ENCODE measurements around the gene OLFML3. TPM values are rescaled to one million over a fixed set of nuclear protein-coding genes. Genes with fewer than 3 reads are reported as not detected.
"Not testable (repeated sequence)": the region's sequence is repeated elsewhere in the genome, so short reads cannot be mapped to it uniquely, and the experiment has no call there.

OLFML3 gene
- polyA plus RNA-seq, 1 donor from 2014 or later: not detected

- Mint-ChIP-seq H3K36me3 (no peaks in the 10 kb centered on the region), H3K27me3 (peaks cover 17% of the 10 kb centered on the region), H3K9me3 (peaks cover 0 to 2% (median 1%) of the 10 kb centered on the region in 3 donors), H3K4me1 (no peaks in the 10 kb centered on the region), H3K27ac (no peak overlapping the region), H3K4me3 (no peak overlapping the region)
Observed at GRCh38 chr1:114015075-114015474, 35.8 kb downstream of the OLFML3 start.

- H3K27me3 Mint-ChIP-seq: peaks cover 10% of the 10 kb centered on the region
- not testable (repeated sequence) for H3K4me1 Mint-ChIP-seq, H3K27ac Mint-ChIP-seq, H3K36me3 Mint-ChIP-seq, H3K9me3 Mint-ChIP-seq, H3K4me3 Mint-ChIP-seq
Observed at GRCh38 chr1:114019724-114020123, 40.5 kb downstream of the OLFML3 start.

- Mint-ChIP-seq H3K4me1 (no peaks in the 10 kb centered on the region), H3K36me3 (no peaks in the 10 kb centered on the region), H3K27ac (no peak overlapping the region), H3K27me3 (peaks cover 3% of the 10 kb centered on the region), H3K4me3 (no peak overlapping the region), H3K9me3 (peaks cover 0 to 2% (median 1%) of the 10 kb centered on the region in 3 donors)
Observed at GRCh38 chr1:114021665-114022099, 42.4 kb downstream of the OLFML3 start.

- H3K27ac Mint-ChIP-seq: no peak overlapping the region
- H3K9me3 Mint-ChIP-seq: peaks cover 0 to 2% (median 1%) of the 10 kb centered on the region in 3 donors
- no peaks in the 10 kb centered on the region for H3K36me3 Mint-ChIP-seq
- no peak overlapping the region for H3K4me3 Mint-ChIP-seq
- no peaks in the 10 kb centered on the region for H3K4me1 Mint-ChIP-seq
- H3K27me3 Mint-ChIP-seq: peaks cover 5% of the 10 kb centered on the region
Observed at GRCh38 chr1:114022877-114023276, 43.6 kb downstream of the OLFML3 start.

- no peaks in the 10 kb centered on the region for H3K36me3 Mint-ChIP-seq
- H3K27ac Mint-ChIP-seq: no peak overlapping the region
- peaks cover 0 to 2% (median 1%) of the 10 kb centered on the region in 3 donors for H3K9me3 Mint-ChIP-seq
- peaks cover 5% of the 10 kb centered on the region for H3K27me3 Mint-ChIP-seq
- H3K4me3 Mint-ChIP-seq: no peak overlapping the region
- H3K4me1 Mint-ChIP-seq: no peaks in the 10 kb centered on the region
Observed at GRCh38 chr1:114023377-114023776, 44.1 kb downstream of the OLFML3 start.

GRCh38 chr1:114024049-114024448 lies 44.8 kb downstream of the OLFML3 start:
- Mint-ChIP-seq H3K9me3 (peaks cover 0 to 2% (median 1%) of the 10 kb centered on the region in 3 donors), H3K27me3 (peaks cover 5% of the 10 kb centered on the region), H3K4me1 (no peaks in the 10 kb centered on the region), H3K27ac (no peak overlapping the region), H3K36me3 (no peaks in the 10 kb centered on the region), H3K4me3 (no peak overlapping the region)

GRCh38 chr1:114025609-114026401 lies 46.5 kb downstream of the OLFML3 start:
- H3K4me3 Mint-ChIP-seq: no peak overlapping the region
- H3K27ac Mint-ChIP-seq: no peak overlapping the region
- H3K4me1 Mint-ChIP-seq: no peaks in the 10 kb centered on the region

GRCh38 chr1:114026797-114027196 lies 47.5 kb downstream of the OLFML3 start:
- Mint-ChIP-seq H3K4me1 (no peaks in the 10 kb centered on the region), H3K27me3 (peaks cover 3% of the 10 kb centered on the region), H3K9me3 (no peaks in the 10 kb centered on the region), H3K36me3 (no peaks in the 10 kb centered on the region), H3K4me3 (no peak overlapping the region), H3K27ac (no peak overlapping the region)

More at GRCh38 chr1:114025609-114026401, 46.5 kb downstream of the OLFML3 start:
- no peaks in the 10 kb centered on the region for H3K9me3 Mint-ChIP-seq
- H3K36me3 Mint-ChIP-seq: no peaks in the 10 kb centered on the region
- peaks cover 3% of the 10 kb centered on the region for H3K27me3 Mint-ChIP-seq

Other genes with a start within 250 kb of the OLFML3 start
- 16.7 TPM for gene PHTF1, start 220.0 kb upstream of the OLFML3 start, polyA plus RNA-seq
- gene RSBN1, start 167.0 kb upstream of the OLFML3 start, polyA plus RNA-seq: 36.6 TPM
- gene PTPN22, start 107.8 kb upstream of the OLFML3 start, polyA plus RNA-seq: 41.1 TPM
- not detected for gene BCL2L15, start 91.9 kb upstream of the OLFML3 start, polyA plus RNA-seq
- gene AP4B1, start 74.7 kb upstream of the OLFML3 start, polyA plus RNA-seq: 13.2 TPM
- 3.6 TPM for gene DCLRE1B, start 74.1 kb upstream of the OLFML3 start, polyA plus RNA-seq
- 6.1 TPM for gene HIPK1, start 50.1 kb upstream of the OLFML3 start, polyA plus RNA-seq
- gene SYT6, start 174.4 kb downstream of the OLFML3 start, polyA plus RNA-seq: not detected

All from IgD-negative memory B cell (primary cell).